ENCODE measurements around the gene TRA2B. TPM values are rescaled to one million over a fixed set of nuclear protein-coding genes. Genes with fewer than 3 reads are reported as not detected.

TRA2B gene
- total and polyA plus RNA-seq, 2 donors (not counting 3 experiments of a cell fraction or from before 2014, with no cell fraction given): 173 to 199 TPM

- ChIA-PET POLR2A (no interaction called here), CTCF (no interaction called here)
- no peaks in the 10 kb centered on the region for H3K79me2 ChIP-seq (ENCODE audit: control insufficient read depth, insufficient read depth, low read length)
- no peaks in the 10 kb centered on the region for H4K20me1 ChIP-seq (replicated peaks; ENCODE audit: control insufficient read depth, extremely low read depth, insufficient read depth, low read length)
- H3K4me1 ChIP-seq (ENCODE audit: control insufficient read depth, extremely low read depth, insufficient read depth, low read length): no peaks in the 10 kb centered on the region
- H3K36me3 ChIP-seq (ENCODE audit: control insufficient read depth in 2 of 2, extremely low read depth in 1 of 2, insufficient read depth in 2 of 2, low read length in 2 of 2): no peaks in the 10 kb centered on the region
- FAIRE-seq (peak; percentile 18), DNase-seq (ENCODE audit: low read depth, low spot score) (no peak)
- intact Hi-C loops (cut with micrococcal nuclease): loop anchor here (5.0 kb wide), 1 partner anchor 37 kb away; no protein-coding TSS in a partner anchor
- dilution Hi-C loops (cut with MboI; ENCODE audit: extremely low pct_ligation_motif_present, low sequenced_read_pairs): no loop called here
- no peak overlapping the region for H2AFZ ChIP-seq (ENCODE audit: low read depth, low read length)
- no peak overlapping the region for H3K27ac ChIP-seq (ENCODE audit: insufficient read depth, low read depth, low read length)
- no peak overlapping the region for H3K4me2 ChIP-seq (ENCODE audit: insufficient read depth, low read length)
- H3K9ac ChIP-seq (replicated peaks; ENCODE audit: extremely low read depth, insufficient read depth, low read length): no peak overlapping the region
- H3K4me3 ChIP-seq (replicated peaks in 1 of 3; ENCODE audit: insufficient read depth in 1 of 3, low read depth in 1 of 3, low read length in 3 of 3): no peak overlapping the region
- no peaks in the 10 kb centered on the region for H3K9me1 ChIP-seq (replicated peaks; ENCODE audit: control insufficient read depth, extremely low read depth, insufficient read depth, low read length)
- H3K9me3 ChIP-seq (replicated peaks; ENCODE audit: control insufficient read depth, insufficient read depth, low read length): no peaks in the 10 kb centered on the region
- no TSS peak for BruUV-seq (replicated peaks)
- TF ChIP-seq GATA2 (IDR thresholded peaks at IDR 0.05; ENCODE audit: insufficient read depth, insufficient read length, low read depth, low read length): no peak
- TF ChIP-seq JUN (IDR thresholded peaks at IDR 0.05; ENCODE audit: borderline replicate concordance, insufficient read depth, insufficient read length, low read depth): no peak
- TF ChIP-seq EZH2 (IDR thresholded peaks at IDR 0.05; ENCODE audit: borderline replicate concordance, low read depth, low read length, severe bottlenecking): no peak
- no peak for TF ChIP-seq POLR2A (IDR thresholded peaks at IDR 0.05; ENCODE audit: low read depth, low read length)
- TF ChIP-seq, protein P1, sequence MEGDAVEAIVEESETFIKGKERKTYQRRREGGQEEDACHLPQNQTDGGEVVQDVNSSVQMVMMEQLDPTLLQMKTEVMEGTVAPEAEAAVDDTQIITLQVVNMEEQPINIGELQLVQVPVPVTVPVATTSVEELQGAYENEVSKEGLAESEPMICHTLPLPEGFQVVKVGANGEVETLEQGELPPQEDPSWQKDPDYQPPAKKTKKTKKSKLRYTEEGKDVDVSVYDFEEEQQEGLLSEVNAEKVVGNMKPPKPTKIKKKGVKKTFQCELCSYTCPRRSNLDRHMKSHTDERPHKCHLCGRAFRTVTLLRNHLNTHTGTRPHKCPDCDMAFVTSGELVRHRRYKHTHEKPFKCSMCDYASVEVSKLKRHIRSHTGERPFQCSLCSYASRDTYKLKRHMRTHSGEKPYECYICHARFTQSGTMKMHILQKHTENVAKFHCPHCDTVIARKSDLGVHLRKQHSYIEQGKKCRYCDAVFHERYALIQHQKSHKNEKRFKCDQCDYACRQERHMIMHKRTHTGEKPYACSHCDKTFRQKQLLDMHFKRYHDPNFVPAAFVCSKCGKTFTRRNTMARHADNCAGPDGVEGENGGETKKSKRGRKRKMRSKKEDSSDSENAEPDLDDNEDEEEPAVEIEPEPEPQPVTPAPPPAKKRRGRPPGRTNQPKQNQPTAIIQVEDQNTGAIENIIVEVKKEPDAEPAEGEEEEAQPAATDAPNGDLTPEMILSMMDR (IDR thresholded peaks at IDR 0.05; ENCODE audit: extremely low read depth in 1 of 2, insufficient read depth in 1 of 2, low read depth in 1 of 2, low read length in 2 of 2): no peak
- no peak for TF ChIP-seq MYC (IDR thresholded peaks at IDR 0.05; ENCODE audit: low read depth, low read length)
- TF ChIP-seq MAX (IDR thresholded peaks at IDR 0.05; ENCODE audit: insufficient read depth, insufficient read length): no peak
- H3K27me3 ChIP-seq (ENCODE audit: control insufficient read depth in 2 of 2, insufficient read depth in 2 of 2, low read length in 2 of 2): peaks cover 0 to 1% of the 10 kb centered on the region in 2 experiments
These were observed 53.2 kb downstream of the TRA2B start for GRCh38 chr3:185884641-185885040.

All from endothelial cell of umbilical vein (primary cell).